GM12892 (cell line): ENCODE measurements around the gene B3GAT2.

Experiments
- POLR2A ChIP-seq: IDR thresholded peaks from 2 replicates; pipeline ENCODE4 v1.6.1; 2011; ENCODE audit warnings: low read depth, low read length, control low read depth
- POLR2AphosphoS5 ChIP-seq: IDR thresholded peaks from 2 replicates; pipeline ENCODE4 v1.6.1; 2011; ENCODE audit warnings: low read depth, low read length, control low read depth

DNA sequence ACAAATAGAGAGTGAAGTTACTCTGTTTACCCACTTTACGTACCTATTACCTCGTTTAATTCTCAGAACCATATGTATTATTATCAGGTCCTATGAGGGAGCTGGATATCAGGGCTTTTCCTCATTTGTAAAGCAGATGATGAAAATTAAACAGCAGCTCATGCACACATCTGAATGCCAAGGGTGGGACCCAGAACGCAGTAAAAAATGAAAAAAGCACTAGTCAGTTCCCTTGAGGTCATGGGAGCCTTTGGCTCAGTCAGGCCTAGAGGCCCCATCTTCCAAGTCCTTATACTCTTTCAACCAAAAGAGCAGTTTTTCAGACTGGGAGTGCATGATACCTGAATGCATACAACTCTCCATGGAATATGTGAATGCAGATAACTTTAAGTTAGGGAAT is 23.0 kb downstream of the B3GAT2 start:
- TF ChIP-seq POLR2AphosphoS5, result no peak
- no peak for TF ChIP-seq POLR2A
